ENCODE measurements around the gene RAB3GAP2. TPM values are rescaled to one million over a fixed set of nuclear protein-coding genes. Genes with fewer than 3 reads are reported as not detected.
"Not testable (repeated sequence)": the region's sequence is repeated elsewhere in the genome, so short reads cannot be mapped to it uniquely, and the experiment has no call there.

The RAB3GAP2 gene
- total RNA-seq, 2 experiments from 2014 or later = 51.0 to 55.9 TPM

DNA sequence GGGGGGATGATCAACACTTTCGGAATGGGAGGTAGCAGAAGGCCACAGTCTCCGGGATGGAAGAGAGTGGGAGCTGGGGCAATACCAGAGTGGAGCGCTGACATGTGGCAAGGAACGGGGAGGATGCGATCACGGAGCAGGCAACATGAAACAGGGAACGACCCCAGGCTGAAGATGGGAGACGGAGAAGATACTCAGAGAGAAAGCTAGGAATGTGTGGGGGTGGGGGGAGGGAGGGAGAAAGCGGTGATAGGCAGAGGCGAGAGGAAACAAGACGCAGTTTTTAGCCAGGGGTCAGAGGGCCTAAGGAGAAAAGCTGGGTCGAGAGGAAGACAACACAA lies 577 bp downstream of the RAB3GAP2 start:
- DNase-seq = peak; percentile 6
- Mint-ChIP-seq H3K27me3 (peaks cover 5% of the 10 kb centered on the region), H3K4me1 (peaks cover 14% of the 10 kb centered on the region), H3K27ac (no peak overlapping the region), H3K4me3 (no peak overlapping the region), H3K9me3 (no peaks in the 10 kb centered on the region), H3K36me3 (peaks cover 25% of the 10 kb centered on the region)

DNA sequence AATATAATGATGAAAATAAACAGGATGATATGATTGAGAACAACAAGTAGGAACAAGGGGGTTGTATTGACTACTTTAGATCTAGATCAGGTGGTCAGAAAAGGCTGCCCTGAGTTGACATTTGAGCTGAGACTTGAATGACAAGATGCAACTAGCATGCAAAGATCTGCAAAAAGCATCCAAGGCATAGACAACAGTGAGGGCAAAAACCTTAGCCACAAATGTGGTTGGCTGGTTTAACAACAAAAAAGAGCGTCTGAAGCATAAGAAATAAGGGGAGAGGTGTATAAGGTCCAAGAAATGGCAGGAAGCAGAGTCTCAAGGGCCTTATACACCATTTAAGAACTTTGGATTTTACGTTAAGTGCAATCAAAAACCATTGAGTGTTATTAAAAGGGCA lies 3.2 kb downstream of the RAB3GAP2 start:
- peaks cover 43% of the 10 kb centered on the region for H3K36me3 Mint-ChIP-seq
- peak overlapping the region; percentile 5 for H3K4me3 Mint-ChIP-seq
- H3K27me3 Mint-ChIP-seq = no peaks in the 10 kb centered on the region
- DNase-seq = no peak
- H3K9me3 Mint-ChIP-seq = peaks cover 3% of the 10 kb centered on the region
- peaks cover 19% of the 10 kb centered on the region for H3K4me1 Mint-ChIP-seq
- H3K27ac Mint-ChIP-seq = no peak overlapping the region

DNA sequence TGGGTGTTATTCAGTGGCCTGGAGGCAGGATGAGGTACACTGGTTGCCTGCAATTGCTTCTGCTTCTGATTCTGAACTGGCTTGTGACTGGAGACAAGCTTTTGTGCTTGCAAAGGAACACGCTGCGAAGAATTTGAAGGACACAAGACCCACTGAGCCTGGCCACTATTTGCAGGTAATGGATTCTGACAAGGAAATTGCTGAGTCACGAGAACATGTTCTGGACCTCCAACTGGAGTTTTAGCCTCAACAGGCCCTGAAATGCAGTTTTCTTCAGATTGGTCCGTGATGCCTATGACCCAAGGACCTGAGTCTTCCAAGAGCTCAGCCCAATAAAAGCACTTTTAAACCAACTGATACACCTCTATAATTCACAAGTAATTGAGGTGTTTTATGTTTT lies 4.6 kb downstream of the RAB3GAP2 start:
- Mint-ChIP-seq H3K9me3 (peaks cover 9% of the 10 kb centered on the region), H3K27me3 (no peaks in the 10 kb centered on the region), H3K4me3 (no peak overlapping the region), H3K4me1 (peaks cover 16% of the 10 kb centered on the region), H3K36me3 (peaks cover 54% of the 10 kb centered on the region), H3K27ac (no peak overlapping the region)
- DNase-seq = no peak

DNA sequence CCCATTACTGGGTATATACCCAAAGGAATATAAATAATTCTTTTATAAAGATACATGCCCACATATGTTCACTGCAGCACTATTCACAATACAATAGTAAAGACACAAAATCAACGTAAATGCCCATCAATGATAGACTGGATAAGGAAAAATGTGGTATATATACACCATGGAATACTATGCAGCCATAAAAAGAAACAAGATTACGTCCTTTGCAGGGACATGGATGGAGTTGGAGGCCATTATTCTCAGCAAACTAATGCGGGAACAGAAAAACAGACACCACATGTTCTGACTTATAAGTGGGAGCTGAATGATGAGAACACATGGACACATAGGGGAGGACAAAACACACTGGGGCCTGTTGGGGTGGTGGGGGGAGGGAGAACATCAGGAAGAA lies 12.0 kb downstream of the RAB3GAP2 start:
- not testable (repeated sequence) for H3K27me3 Mint-ChIP-seq, H3K4me3 Mint-ChIP-seq, H3K27ac Mint-ChIP-seq, DNase-seq
- Mint-ChIP-seq H3K9me3 (peaks cover 53% of the 10 kb centered on the region), H3K4me1 (peaks cover 30% of the 10 kb centered on the region), H3K36me3 (peaks cover 83% of the 10 kb centered on the region)

DNA sequence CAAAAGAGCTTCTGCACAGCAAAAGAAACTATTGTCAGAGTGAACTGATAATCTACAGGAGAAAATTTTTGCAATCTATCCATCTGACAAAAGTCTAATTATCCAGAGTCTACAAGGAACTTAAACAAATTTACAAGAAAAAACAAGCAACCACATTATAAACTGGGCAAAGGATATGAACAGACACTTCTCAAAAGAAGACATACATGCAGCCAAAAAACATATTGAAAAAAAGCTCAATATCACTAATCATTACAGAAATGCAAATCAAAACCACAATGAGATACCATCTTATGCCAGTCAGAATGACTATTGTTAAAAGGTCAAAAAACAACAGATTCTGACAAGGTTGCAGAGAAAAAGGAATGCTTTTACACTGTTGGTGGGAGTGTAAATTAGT lies 12.5 kb downstream of the RAB3GAP2 start:
- not testable (repeated sequence) for H3K4me3 Mint-ChIP-seq
- peaks cover 85% of the 10 kb centered on the region for H3K36me3 Mint-ChIP-seq

DNA sequence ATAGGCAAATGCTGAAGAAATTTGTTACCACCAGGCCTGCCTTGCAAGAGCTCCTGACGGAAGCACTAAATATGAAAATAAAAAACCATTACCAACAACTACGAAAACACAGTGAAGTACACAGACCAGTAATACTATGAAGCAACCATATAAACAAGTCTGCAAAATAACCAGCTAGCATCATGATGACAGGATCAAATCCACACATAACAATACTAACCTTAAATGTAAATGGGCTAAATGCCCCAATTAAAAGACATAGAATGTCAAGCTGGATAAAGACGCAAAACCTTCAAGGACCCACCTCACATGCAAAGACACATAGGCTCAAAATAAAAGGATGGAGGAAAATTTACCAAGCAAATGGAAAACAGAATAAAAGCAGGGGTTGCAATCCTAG lies 16.1 kb downstream of the RAB3GAP2 start:
- Mint-ChIP-seq H3K36me3 (peaks cover 90% of the 10 kb centered on the region), H3K9me3 (peaks cover 48% of the 10 kb centered on the region), H3K4me1 (peaks cover 27% of the 10 kb centered on the region)
- H3K4me3 Mint-ChIP-seq, H3K27ac Mint-ChIP-seq, H3K27me3 Mint-ChIP-seq, DNase-seq: not testable (repeated sequence)

More for the DNA sequence above, 12.5 kb downstream of the RAB3GAP2 start:
- not testable (repeated sequence) for H3K27me3 Mint-ChIP-seq, DNase-seq, H3K27ac Mint-ChIP-seq
- H3K4me1 Mint-ChIP-seq = peaks cover 30% of the 10 kb centered on the region
- H3K9me3 Mint-ChIP-seq = peaks cover 52% of the 10 kb centered on the region

DNA sequence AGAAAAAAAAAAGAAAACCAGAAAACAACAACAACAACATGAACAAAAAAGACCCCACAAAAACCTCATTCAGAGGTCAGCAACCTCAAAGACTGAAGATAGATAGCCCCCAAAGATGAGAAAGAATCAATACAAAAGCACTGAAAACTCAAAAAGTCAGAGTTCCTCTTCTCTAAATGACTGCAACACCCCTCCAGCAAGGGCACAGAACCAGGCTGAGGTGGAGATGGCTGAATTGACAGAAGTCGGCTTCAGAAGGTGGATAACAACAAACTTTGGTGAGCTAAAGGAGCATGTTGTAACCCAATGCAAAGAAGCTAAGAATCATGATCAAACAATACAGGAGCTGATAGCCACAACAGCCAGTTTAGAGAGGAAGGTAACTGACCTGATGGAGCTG lies 17.0 kb downstream of the RAB3GAP2 start:
- Mint-ChIP-seq H3K4me3 (no peak overlapping the region), H3K27me3 (no peaks in the 10 kb centered on the region), H3K27ac (no peak overlapping the region), H3K36me3 (peaks cover 88% of the 10 kb centered on the region), H3K4me1 (peaks cover 24% of the 10 kb centered on the region), H3K9me3 (peaks cover 47% of the 10 kb centered on the region)
- DNase-seq = no peak

DNA sequence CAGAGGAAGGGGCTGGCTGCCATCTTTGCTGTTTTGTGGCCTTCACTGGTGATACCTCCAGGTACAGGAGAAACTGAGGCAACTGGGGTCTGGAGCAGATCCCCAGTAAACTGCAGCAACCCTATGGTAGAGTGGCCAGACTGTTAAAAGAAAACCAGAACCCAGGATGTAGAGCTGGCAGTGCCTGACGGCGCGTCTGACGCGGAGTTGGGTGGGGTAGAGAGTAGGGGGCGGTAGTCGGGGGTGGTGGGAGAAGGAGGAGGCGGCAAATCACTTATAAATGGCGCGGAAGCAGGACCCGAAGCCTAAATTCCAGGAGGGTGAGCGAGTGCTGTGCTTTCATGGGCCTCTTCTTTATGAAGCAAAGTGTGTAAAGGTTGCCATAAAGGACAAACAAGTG lies 19.0 kb downstream of the RAB3GAP2 start:
- H3K27me3 Mint-ChIP-seq = not testable (repeated sequence)

DNA sequence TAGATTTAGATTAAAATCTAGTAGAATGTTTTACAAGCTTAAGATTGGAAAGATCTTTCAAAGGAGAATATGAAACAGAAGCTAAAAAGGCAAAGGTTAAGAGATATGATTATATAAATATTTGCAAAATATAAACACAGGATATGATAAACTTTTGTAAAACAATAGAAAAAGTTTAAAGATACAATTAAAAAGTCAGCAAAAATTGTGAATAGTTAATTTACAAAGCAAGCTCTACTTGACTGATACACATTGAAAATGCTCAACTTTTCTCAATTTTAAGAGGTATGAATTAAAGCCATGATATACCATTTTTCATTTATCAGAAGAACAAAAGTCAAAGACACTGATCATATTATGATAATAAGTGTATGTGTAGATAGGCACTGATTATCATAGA lies 21.0 kb downstream of the RAB3GAP2 start:
- peaks cover 3% of the 10 kb centered on the region for H3K4me1 Mint-ChIP-seq
- DNase-seq = no peak
- no peaks in the 10 kb centered on the region for H3K27me3 Mint-ChIP-seq
- peaks cover 83% of the 10 kb centered on the region for H3K36me3 Mint-ChIP-seq
- H3K4me3 Mint-ChIP-seq = no peak overlapping the region
- H3K9me3 Mint-ChIP-seq = peaks cover 39% of the 10 kb centered on the region
- no peak overlapping the region for H3K27ac Mint-ChIP-seq

More for the DNA sequence above, 19.0 kb downstream of the RAB3GAP2 start:
- DNase-seq, H3K27ac Mint-ChIP-seq, H3K4me3 Mint-ChIP-seq: not testable (repeated sequence)
- Mint-ChIP-seq H3K9me3 (peaks cover 49% of the 10 kb centered on the region), H3K4me1 (peaks cover 14% of the 10 kb centered on the region), H3K36me3 (peaks cover 90% of the 10 kb centered on the region)

DNA sequence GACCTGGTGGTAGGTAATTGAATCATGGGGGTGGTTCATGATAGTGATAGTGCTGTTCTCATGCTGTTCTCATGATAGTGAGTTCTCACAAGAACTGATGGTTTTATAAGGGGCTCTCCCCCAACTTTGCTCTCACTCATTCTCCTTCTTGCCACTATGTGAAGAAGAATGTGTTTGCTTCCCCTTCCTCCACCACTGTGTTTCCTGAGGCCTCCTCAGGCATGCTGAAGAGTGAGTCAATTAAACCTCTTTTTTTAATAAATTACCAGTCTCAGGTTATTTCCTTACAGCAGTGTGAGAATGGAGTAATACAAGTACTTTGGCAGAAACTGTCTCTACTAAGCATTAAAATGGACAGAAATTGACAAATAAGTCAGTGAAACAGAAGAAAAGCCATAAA lies 21.6 kb downstream of the RAB3GAP2 start:
- no peak overlapping the region for H3K4me3 Mint-ChIP-seq
- H3K27ac Mint-ChIP-seq = no peak overlapping the region
- H3K27me3 Mint-ChIP-seq = no peaks in the 10 kb centered on the region
- DNase-seq = no peak
- peaks cover 82% of the 10 kb centered on the region for H3K36me3 Mint-ChIP-seq
- no peaks in the 10 kb centered on the region for H3K4me1 Mint-ChIP-seq
- H3K9me3 Mint-ChIP-seq = peaks cover 40% of the 10 kb centered on the region

DNA sequence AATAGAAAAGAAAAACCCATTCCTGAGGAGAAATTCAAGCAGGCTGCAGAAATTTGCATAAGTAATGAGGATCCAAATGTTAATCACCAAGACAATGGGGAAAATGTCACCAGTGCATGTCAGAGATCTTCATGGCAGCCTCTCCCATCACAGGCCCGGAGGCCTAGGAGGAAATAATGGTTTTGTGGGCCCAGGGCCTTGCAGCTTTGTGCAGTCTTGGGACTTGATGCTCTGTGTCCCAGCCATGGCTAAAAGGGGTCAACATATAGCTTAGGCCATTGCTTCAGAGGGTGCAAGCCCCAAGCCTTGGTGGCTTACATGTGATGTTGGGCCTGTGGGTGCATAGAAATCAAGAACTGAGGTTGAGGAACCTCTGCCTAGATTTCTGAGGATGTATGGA lies 22.7 kb downstream of the RAB3GAP2 start:
- Mint-ChIP-seq H3K4me1 (no peaks in the 10 kb centered on the region), H3K9me3 (peaks cover 45% of the 10 kb centered on the region), H3K36me3 (peaks cover 81% of the 10 kb centered on the region), H3K27ac (no peak overlapping the region), H3K4me3 (no peak overlapping the region), H3K27me3 (no peaks in the 10 kb centered on the region)
- DNase-seq = no peak

DNA sequence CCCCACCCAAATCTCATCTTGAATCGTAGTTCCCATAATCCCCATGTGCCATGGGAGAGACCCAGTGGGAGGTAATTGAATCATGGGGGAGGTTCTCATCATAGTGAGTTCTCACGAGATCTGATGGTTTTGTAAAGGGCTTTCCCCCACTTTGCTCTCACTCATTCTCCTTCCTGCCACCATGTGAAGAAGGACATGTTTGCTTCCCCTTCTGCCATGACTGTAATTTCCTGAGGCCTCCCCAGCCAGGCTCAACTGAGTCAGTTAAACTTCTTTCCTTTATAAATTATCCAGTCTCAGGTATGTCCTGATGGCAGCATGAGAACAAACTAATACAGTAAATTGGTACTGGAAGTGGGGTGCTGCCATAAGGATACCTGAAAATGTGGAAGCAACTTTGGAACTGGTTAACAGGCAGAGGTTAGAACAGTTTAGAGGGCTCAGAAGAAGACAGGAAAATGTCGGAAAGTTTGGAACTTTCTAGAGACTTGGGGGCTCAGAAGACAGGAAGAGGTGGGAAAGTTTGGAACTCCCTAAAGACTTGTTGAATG lies 23.5 kb downstream of the RAB3GAP2 start:
- H3K9me3 Mint-ChIP-seq = peaks cover 48% of the 10 kb centered on the region
- not testable (repeated sequence) for H3K4me3 Mint-ChIP-seq, H3K4me1 Mint-ChIP-seq, H3K27me3 Mint-ChIP-seq, H3K27ac Mint-ChIP-seq, DNase-seq
- peaks cover 81% of the 10 kb centered on the region for H3K36me3 Mint-ChIP-seq

DNA sequence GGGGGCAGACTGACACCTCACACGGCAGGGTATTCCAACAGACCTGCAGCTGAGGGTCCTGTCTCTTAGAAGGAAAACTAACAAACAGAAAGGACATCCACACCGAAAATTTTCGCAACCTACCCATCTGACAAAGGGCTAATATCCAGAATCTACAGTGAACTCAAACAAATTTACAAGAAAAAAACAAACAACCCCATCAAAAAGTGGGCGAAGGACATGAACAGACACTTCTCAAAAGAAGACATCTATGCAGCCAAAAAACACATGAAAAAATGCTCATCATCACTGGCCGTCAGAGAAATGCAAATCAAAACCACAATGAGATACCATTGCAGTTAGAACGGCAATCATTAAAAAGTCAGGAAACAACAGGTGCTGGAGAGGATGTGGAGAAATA lies 26.4 kb downstream of the RAB3GAP2 start:
- Mint-ChIP-seq H3K36me3 (peaks cover 65% of the 10 kb centered on the region), H3K4me1 (peaks cover 26% of the 10 kb centered on the region), H3K9me3 (peaks cover 41% of the 10 kb centered on the region)
- H3K27ac Mint-ChIP-seq, H3K4me3 Mint-ChIP-seq, DNase-seq, H3K27me3 Mint-ChIP-seq: not testable (repeated sequence)

DNA sequence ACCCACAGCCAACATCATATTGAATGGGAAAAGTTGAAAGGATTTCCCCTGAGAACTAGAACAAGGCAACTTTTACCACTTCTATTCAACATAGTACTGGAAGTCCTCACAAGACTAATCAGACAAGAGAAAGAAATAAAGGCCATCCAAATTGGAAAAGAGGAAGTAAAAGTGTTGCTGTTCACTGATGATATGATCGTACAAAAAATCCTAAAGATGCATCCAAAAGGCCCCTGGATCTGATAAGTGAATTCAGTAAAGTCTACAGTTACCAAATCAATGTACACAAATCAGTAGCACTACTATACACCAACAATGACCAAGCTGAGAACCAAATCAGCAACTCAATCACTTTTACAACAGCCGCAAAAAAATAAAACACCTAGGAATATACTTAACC lies 28.3 kb downstream of the RAB3GAP2 start:
- no peak for DNase-seq
- no peak overlapping the region for H3K4me3 Mint-ChIP-seq
- no peaks in the 10 kb centered on the region for H3K27me3 Mint-ChIP-seq
- H3K9me3 Mint-ChIP-seq = peaks cover 25% of the 10 kb centered on the region
- H3K36me3 Mint-ChIP-seq = peaks cover 45% of the 10 kb centered on the region
- no peak overlapping the region for H3K27ac Mint-ChIP-seq
- H3K4me1 Mint-ChIP-seq = peaks cover 34% of the 10 kb centered on the region

DNA sequence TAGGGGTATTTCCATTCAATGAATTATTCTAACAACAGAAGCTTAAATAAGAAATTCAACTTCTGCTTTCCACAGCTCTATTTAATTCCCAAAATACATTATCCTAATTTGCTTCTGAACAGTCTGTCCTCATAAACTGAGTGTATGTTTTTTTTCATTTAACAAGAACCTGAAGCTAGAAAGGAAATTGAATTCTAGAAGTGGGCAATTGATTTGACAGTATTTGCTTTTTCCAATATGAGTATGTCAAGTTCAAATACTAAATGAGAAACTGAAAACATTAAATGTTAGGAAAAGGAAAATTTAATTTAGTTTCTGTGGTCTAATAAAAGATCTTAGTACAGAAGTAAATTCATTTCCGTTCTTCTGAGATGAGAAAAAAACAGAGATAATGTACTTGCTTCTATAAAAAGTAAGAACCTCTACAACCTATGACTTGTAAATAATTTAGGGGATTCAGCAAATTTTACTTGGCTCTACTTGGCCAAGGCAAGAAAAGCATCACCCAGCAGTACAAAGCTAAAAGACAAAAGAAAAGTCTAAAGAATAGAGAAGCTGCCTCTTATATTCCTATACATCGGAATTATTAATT lies 31.1 kb downstream of the RAB3GAP2 start:
- Mint-ChIP-seq H3K27me3 (no peaks in the 10 kb centered on the region), H3K27ac (peak overlapping the region; percentile 69), H3K36me3 (peaks cover 32% of the 10 kb centered on the region), H3K4me1 (peaks cover 34% of the 10 kb centered on the region), H3K4me3 (no peak overlapping the region), H3K9me3 (peaks cover 12% of the 10 kb centered on the region)
- no peak for DNase-seq

DNA sequence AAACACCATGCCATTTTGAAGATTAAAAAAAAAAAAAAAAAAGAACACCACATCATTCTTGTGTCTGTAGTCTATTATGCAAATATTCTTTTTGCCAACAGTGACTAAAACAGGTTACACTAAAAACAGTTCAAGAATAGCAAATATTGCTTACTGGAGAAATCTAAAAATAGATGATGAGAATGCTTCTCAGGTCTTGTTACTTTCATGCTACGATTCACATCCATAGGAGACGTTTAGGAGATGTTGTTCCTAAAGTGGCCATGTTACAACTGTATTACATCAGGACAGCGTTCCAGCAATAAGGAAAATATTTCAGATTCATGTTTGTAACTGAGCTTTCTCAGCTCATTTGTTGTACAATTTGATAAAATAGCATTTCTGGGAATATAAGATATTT lies 32.3 kb downstream of the RAB3GAP2 start:
- Mint-ChIP-seq H3K27me3 (no peaks in the 10 kb centered on the region), H3K9me3 (peaks cover 8% of the 10 kb centered on the region), H3K27ac (no peak overlapping the region), H3K36me3 (peaks cover 23% of the 10 kb centered on the region), H3K4me3 (no peak overlapping the region), H3K4me1 (peaks cover 37% of the 10 kb centered on the region)
- no peak for DNase-seq
